Fibroblast of skin of left quadriceps (primary cell): ENCODE results near the gene IFFO2.

Experiments used
- DNase-seq, 2 experiments: peaks; one replicate each; pipeline ENCODE4 v3.0.0-alpha.2; 2013; ENCODE audit warnings: low read depth in 2 of 2

IFFO2 gene

DNA sequence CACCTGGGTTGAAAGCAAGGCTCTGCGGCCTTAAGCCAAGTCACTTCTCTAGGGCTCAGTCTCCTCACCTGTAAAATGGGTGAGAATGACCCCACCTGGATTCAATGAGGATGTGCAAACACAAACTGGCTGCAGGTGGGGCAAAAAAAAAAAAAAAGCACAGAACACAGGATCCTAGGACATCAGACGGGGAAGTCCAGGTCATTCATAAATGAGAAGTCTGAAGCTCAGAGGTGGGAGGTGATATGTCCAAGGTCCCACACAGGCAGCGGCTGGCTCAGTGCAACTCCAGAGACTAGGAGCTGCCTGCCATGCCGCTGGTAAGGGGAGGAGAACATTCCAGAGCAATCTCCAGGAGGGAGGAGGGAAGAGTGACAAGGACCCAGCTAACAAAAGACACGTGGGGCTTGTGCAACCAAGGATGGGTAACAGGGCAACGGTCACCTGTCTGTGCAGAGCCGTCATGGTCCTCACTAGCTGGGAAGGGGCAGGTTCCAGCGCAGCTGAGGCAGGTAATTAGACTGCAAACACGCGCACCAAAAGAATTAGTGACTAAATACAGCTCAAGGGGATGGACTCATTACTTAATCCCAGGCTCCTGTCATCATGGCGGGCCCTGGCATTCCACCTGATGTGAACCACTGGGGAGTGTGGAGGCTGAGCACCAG lies 19.5 kb downstream of the IFFO2 start:
- no peak for DNase-seq

DNA sequence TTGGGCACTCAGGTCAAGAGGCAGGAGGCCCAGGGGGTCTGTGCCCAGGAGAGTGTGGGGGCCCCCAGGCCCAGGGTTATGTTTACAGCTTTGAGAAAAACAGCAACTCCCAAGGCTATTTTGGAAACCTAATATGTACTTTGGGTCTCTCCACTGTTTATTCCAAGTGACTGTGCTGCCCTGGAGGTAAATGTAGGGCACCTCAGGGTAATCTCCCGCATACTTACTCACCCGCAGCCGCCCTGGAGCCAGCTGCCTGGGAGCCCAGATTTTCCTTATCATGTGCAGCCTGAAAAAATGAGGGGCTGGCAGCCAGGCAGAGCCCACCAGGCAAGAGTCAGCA lies 20.0 kb downstream of the IFFO2 start:
- DNase-seq: no peak

DNA sequence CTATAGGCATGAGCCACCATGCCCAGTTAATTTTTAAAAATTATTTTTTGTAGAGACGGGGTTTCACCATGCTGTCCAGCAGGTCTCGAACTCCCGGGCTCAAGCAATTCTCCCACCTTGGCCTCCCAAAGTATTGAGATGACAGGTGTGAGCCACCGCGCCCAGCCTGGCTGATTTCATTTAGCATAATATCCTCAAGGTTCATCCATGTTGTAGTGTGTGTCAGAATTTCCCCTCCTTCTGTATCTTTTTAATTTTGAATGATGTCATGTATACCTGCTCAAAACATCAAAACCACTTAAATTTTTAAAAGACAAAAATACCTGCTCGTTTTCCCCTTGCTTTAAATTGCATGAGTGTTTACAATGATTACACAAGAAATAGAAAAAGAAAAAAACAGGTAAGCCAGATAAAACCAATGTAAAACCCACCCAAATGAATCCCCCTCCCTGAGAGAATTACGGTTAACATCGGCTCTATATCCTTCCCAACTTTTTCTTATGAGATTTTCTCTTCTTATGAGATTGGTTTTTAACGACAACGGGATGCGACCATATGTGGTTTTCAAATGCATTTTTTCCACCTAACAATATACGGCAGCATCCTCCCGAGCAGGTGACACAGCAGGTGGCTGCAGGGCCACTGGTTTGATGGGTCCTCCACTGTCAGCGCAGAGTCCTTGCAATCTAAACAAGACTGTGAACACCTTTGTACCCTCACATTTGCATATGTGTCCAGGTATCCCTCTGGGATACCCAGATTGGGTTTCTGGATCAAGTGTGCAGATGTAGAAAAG lies 22.1 kb downstream of the IFFO2 start:
- DNase-seq: no peak

DNA sequence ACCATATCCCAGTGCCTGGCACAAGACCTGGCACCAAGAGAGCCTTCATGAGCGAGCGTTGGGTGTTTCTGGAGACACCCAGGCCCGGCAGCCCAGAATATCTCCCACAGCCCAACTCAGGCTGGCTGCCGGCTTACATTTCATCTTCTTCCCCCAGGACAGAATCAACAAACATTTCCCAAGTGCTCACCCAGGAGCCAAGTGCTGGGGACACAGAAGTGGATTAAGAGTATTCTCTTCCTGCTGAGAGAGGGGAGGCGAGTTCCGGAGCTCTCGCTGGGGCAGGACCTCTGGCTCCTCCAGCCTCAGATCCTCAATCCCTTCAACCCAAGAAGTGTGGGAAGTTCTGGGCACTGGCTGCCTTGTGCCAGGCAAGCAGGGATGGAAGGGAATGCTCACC lies 23.6 kb downstream of the IFFO2 start:
- DNase-seq: no peak

- DNase-seq: no peak
Measured at GRCh38 chr1:18932387-18932786, 24.1 kb downstream of the IFFO2 start.

DNA sequence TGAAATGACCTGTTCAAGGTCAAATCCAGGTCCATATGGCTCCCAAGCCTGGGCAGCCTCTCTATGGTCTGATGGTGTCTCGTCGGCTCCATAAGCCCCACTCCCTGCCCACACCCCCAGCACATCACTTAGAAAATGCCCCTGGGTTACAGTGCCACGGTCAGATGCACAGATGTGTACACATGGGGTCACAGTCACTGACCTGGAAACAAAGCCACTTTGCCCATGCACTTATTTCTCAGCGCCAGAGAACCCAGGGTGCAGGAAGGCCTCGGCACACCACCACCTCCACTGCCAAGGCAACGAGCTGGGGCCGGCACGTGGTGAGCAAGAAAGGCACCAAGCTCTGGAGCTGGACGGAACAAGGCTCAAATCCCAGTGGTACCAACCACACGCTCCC lies 24.7 kb downstream of the IFFO2 start:
- DNase-seq: no peak

DNA sequence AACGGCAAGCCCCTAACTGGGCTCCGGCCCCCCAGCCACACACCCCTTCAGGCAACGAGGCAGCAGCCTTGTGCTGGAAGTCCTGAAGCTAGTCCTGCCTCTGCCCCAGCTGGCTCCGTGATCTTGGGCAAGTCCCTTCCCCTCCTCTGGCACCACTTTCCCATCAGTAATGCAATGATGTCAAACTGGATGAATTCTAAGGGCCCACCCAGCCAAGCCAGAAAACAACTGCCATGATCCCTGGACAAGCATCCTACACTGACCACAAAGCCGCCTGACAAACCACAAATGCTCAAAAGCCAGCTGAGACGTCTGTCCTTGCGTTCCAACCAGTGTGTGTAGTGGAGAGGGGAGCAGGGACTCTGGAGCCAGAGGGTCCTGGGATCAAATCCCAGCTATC lies 26.8 kb downstream of the IFFO2 start:
- DNase-seq: no peak

DNA sequence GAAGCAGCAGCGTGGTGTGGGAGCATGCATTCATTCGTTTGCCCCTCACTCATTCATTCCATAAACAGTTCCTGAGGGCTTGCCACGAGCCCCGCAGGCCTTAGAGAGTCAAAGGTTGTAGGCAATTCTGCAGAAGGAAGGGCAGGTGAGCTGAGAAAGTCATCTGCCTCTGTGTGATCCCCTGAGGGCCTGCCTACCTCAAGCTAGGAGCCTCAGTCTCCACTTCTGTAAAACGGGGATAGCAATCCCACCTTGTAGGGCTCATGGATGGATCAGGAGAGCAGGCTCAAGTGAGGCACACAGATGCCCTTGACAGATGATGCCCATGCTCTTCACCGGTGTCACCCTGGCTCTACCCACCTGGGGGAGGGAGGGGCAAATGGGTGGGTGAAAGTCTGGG lies 27.5 kb downstream of the IFFO2 start:
- DNase-seq: no peak

GRCh38 chr1:18928406-18928805 lies 28.1 kb downstream of the IFFO2 start:
- DNase-seq: no peak

GRCh38 chr1:18927654-18928272 lies 28.7 kb downstream of the IFFO2 start:
- no peak for DNase-seq

GRCh38 chr1:18927082-18927653 lies 29.3 kb downstream of the IFFO2 start:
- no peak for DNase-seq

GRCh38 chr1:18926315-18927081 lies 30.0 kb downstream of the IFFO2 start:
- DNase-seq: peak; percentile 77 to 80

- DNase-seq: no peak
Measured at GRCh38 chr1:18925279-18925678, 31.2 kb downstream of the IFFO2 start.

DNA sequence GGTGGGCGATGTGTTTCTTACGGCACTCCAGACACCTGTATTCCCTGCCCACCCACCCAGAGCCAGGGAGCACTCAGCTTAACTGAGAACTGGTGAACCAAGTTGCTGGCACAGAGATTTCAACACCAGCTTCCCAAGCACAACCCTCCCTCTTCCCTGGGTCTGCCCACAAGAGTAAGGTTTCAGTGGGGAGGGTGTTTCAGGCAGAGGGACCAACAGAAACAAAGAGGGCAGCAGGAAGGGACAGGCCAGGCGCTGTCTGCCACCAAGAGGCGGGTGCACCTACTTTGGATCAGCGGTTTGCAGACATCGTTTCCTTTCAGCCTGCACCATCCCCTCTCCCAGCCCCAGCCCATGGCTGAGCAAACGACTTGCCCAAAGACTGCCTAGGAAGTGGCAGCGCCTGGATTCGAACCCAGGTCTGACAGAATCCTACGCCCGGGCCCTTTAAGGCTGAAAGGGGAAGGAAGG lies 32.2 kb downstream of the IFFO2 start:
- no peak for DNase-seq

DNA sequence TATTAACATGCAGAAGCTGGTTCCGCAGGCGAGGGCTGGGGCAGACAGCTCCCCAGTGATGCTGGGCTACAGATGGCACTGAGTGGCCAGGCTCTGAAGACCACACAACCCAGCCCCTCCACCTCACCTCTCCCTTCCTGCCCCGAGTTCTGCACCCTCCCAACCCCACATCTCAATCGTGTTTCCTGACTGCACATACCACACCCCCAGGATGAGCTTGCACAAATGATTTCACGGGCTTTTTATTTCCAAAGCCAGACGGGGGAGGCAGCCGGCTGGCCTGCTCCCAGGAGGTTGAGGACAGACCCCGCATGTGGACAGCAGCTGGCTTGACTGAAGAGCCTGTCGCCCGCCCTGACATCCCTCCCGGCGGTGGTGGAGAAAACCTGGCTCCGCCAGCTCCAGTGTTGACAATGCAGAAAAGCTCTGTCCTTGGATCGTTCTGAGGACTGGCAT lies 32.7 kb downstream of the IFFO2 start:
- DNase-seq: no peak

- DNase-seq: no peak
Measured at GRCh38 chr1:18922848-18923755, 33.4 kb downstream of the IFFO2 start.

DNA sequence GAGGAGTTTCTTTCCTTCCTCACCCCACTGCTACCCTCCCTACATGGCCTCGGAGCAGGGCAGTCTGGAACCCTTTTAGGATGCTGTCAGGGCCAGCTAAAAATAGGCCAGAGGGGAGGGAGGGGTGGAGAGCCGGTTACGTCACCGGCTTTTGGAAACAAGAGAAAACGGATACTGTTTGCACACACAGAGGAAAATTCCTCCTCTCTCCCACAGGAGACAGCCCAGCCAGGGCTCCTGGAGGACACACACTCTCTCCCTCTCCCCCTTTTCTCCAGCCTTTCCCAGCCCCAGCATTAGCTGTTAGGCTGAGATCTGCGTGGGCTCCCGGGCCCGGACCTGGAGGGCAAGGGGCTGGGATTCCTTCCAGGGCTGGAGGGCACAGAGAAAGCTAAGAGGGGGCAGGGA lies 34.2 kb downstream of the IFFO2 start:
- peak; percentile 74 to 75 for DNase-seq

DNA sequence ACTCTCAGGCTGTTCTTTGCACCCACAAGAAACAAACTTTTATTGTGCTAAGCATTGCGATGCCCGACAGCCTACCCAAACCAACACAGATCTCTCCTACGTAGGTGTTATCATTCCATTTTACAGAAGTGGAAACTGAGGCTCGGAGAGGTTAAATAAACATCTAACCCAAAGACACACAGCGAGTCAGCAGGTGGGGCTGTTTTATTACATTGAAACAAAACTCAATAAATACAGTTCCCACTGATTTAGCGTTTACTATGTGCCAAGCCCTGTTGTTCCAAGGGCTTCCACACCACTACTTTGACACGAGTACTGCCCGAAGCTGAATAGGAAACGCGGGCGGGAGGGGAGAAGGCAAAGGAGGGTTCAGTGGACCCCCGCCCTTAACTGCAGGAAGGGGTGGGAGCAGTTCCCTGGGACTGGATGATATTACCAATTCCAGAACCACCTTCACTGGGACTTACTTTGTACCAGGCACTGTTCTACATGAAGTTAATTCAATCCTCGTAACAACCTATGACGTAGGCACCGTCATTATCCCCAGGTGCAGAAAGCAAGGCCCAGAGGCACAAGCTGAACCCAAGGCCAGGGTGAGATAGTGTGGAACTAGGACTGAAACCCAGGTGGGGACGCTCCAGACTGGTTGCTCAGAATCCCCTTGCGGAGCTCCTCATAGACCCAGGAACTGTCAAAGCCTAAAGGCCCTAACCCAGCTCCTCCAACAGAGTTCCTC lies 34.8 kb downstream of the IFFO2 start:
- no peak for DNase-seq

DNA sequence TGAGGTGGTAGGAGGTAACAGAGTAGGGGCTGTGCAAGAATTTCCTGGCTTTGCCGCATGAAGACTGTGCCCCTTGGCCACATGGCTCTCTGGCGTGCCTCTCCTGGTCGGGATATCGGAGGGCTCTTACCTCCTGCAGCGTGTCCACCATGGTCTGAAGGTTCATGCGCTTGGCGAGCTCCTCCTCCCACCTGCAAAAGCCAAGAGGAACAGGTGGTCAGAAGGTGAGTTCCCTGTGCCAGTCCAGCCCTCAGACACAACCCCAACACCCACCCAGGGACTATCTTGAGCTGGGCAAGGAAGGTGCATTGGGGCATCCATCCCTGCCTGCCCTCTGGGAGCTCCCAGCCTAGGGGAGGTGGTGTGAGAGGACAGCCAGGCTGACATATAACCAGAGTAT lies 35.5 kb downstream of the IFFO2 start:
- no peak for DNase-seq

- no peak for DNase-seq
Measured at GRCh38 chr1:18919956-18920355, 36.5 kb downstream of the IFFO2 start.
